Upper lobe of left lung (tissue), 6 donors: ENCODE measurements around the gene FEZ2. TPM values are rescaled to one million over a fixed set of nuclear protein-coding genes. Genes with fewer than 3 reads are reported as not detected.

ENCODE experiments used
- ATAC-seq, 2 donors: fragments of 200-7000 bp; cut with Tn5 transposase; one replicate each; pipeline ENCODE4 v1.9.1; 2022; ENCODE audit warnings: mild to moderate bottlenecking in 2 of 2, moderate library complexity in 2 of 2; ENCODE audit not compliant: low FRiP score in 2 of 2
- DNase-seq, 2 donors: peaks; one replicate each; pipeline ENCODE4 v3.0.0-alpha.2; 2019 to 2020
- H3K27ac ChIP-seq, 4 donors: fragments of 200-600 bp; sonication (generic); one replicate each; pipeline ENCODE4 v1.5.1; 2016 to 2019
- H3K27me3 ChIP-seq, 4 donors: fragments of 200-600 bp; sonication (generic); one replicate each; pipeline ENCODE4 v1.5.1; 2017 to 2019
- H3K36me3 ChIP-seq, 4 donors: fragments of 200-600 bp; sonication (generic); one replicate each; pipeline ENCODE4 v1.5.1; 2016 to 2019
- H3K4me1 ChIP-seq, 4 donors: fragments of 200-600 bp; sonication (generic); one replicate each; pipeline ENCODE4 v1.5.1; 2018 to 2019
- H3K4me3 ChIP-seq, 4 donors: fragments of 200-600 bp; sonication (generic); one replicate each; pipeline ENCODE4 v1.5.1; 2017 to 2019; ENCODE audit warnings: mild to moderate bottlenecking in 2 of 4, moderate library complexity in 1 of 4
- H3K9me3 ChIP-seq, 4 donors: fragments of 200-600 bp; sonication (generic); one replicate each; pipeline ENCODE4 v1.5.1; 2018 to 2019
- EP300 ChIP-seq, 4 donors: sonication (generic); formaldehyde crosslinking; IDR thresholded peaks; one replicate each; pipeline ENCODE4 v1.5.1; 2017; ENCODE audit warnings: antibody characterized with exemption in 4 of 4, control low read depth in 2 of 4
- POLR2A ChIP-seq, 4 donors: fragments of 450-650 bp; IDR thresholded peaks; one replicate each; pipeline ENCODE4 v1.5.1; 2016 to 2017; ENCODE audit warnings: antibody characterized with exemption in 4 of 4, mild to moderate bottlenecking in 2 of 4
- POLR2AphosphoS5 ChIP-seq, 2 donors: sonication (generic); formaldehyde crosslinking; IDR thresholded peaks; one replicate each; pipeline ENCODE4 v1.5.1; 2017; ENCODE audit warnings: antibody characterized with exemption in 2 of 2
- WGBS, 2 donors: methylation state at CpG; one replicate each; pipeline ENCODE4 v1.1.5; 2017 to 2018; 5-methylcytosine and 5-hydroxymethylcytosine counted together
- total RNA-seq, 6 donors: library from RNA; depleted of rRNA in 4 of 6; stranded (reverse); fragments of >200 nt in 4 of 6; gene quantifications; one replicate each; pipeline versions ENCODE4 v1.1.0 to v1.2.1, GENCODE V29; 2016 to 2021
- TF ChIP-seq, protein P1 (sequence below), 6 experiments: fragments of 450-650 bp in 4 of 6; fragments of 200-600 bp in 2 of 6; sonication (generic) in 2 of 6; IDR thresholded peaks; one replicate each; pipeline ENCODE4 v1.5.1; 2016 to 2019; ENCODE audit warnings: antibody characterized with exemption in 6 of 6
- donor health status: DM: no; HTN: no; CAD: no; lungs with moderate emphysema.
- donor health status: DM: no; HTN: yes; CAD: no; lungs with severe emphysema.

The FEZ2 gene, protein sequence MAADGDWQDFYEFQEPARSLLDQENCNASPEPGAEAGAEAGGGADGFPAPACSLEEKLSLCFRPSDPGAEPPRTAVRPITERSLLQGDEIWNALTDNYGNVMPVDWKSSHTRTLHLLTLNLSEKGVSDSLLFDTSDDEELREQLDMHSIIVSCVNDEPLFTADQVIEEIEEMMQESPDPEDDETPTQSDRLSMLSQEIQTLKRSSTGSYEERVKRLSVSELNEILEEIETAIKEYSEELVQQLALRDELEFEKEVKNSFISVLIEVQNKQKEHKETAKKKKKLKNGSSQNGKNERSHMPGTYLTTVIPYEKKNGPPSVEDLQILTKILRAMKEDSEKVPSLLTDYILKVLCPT
- 10 to 100 TPM; 38.2 to 81.1 (median 43.1) TPM for total RNA-seq

DNA sequence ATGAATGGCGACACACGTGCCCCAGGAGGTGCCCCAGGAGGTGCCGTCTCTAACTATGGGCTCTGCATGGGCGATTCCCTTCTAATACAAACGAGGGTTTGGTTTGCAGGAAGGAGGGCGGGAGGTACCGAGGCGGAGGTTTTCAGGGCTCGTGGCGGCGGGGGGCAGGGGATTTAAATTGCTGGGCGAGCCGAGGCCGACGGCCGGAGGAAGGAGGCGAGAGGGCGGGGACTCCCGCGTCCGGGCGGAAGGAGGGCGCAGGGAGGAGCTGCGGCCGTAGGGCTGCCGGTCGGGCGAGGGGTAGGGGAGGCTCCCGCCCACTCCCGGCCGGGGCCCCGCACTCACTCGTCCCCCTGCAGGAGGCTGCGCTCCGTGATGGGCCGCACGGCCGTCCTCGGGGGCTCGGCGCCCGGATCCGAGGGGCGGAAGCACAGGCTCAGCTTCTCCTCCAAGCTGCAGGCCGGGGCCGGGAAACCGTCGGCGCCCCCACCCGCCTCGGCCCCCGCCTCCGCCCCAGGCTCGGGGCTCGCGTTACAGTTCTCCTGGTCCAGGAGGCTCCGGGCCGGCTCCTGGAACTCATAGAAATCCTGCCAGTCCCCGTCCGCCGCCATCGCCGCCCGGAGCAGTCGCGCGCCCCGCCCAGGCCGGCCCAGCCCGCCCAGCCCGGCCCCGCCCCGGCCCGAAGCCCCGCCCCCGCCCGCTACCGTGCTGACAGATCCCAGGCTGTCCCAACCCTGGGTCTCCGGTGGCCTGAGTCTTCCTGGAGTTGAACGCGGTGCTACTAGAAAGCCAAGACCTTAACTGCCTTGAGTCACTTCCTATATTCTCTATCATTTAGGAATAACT is at the start of gene FEZ2:
FEZ2 (minus strand) TSS at position 637 of the 846 bp plus-strand sequence; CDS start at position 611, 26 bp downstream.
- Histone ChIP-seq H3K36me3 (no peaks in the 10 kb centered on the region), H3K4me1 (peaks cover 18 to 27% (median 20%) of the 10 kb centered on the region in 4 donors), H3K27me3 (no peaks in the 10 kb centered on the region), H3K27ac (peak within 1 kb of the TSS; percentile 94 to 98 (median 97)), H3K9me3 (no peaks in the 10 kb centered on the region), H3K4me3 (peak within 1 kb of the TSS; percentile 94 to 100 (median 99))
- no peak for TF ChIP-seq EP300 (IDR thresholded peaks at IDR 0.05)
- TF ChIP-seq POLR2AphosphoS5 (IDR thresholded peaks at IDR 0.05): peak in 1 of 2 donors; percentile 15
- TF ChIP-seq POLR2A (IDR thresholded peaks at IDR 0.05): peak in 2 of 4 donors; percentile 33 to 63
- TF ChIP-seq, protein P1, sequence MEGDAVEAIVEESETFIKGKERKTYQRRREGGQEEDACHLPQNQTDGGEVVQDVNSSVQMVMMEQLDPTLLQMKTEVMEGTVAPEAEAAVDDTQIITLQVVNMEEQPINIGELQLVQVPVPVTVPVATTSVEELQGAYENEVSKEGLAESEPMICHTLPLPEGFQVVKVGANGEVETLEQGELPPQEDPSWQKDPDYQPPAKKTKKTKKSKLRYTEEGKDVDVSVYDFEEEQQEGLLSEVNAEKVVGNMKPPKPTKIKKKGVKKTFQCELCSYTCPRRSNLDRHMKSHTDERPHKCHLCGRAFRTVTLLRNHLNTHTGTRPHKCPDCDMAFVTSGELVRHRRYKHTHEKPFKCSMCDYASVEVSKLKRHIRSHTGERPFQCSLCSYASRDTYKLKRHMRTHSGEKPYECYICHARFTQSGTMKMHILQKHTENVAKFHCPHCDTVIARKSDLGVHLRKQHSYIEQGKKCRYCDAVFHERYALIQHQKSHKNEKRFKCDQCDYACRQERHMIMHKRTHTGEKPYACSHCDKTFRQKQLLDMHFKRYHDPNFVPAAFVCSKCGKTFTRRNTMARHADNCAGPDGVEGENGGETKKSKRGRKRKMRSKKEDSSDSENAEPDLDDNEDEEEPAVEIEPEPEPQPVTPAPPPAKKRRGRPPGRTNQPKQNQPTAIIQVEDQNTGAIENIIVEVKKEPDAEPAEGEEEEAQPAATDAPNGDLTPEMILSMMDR (IDR thresholded peaks at IDR 0.05): peak in 1 of 6 experiments; percentile 10
- DNase-seq (peak; percentile 73 to 95), ATAC-seq (peak; percentile 95 to 100)
- WGBS, 2 donors: 0 to 1% methylated on average over 20 to 50 of the region's 81 CpGs

DNA sequence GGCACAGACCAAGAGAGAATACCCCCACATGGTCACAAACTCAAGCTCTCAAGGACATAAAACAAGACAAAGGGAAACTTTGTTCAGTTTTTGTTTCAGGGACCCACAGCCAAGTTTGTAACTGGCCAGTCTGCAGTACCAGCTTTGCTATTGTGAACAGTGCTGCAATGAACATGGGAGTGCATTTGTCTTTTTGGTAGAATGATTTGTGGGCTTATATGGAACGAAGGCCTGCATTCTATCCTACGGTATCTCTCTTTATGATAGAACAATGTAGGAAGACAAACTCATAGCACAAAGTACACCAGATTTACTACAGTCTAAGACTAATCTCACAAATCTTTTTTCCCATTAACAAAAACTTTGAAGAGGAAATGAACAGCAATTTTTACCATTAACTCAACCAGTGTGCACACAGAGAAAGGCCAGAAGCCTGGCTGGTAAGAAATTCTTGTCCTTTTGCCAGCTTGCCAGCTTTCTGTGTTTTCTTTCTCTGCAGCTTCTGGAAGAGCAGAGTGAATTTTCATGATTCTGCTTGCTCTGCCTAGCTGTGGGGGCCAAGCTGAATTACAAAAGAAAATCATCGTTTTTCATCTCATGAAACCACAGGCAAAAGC is 37.1 kb upstream of the FEZ2 start:
- no peaks in the 10 kb centered on the region for H3K36me3 ChIP-seq
- ATAC-seq (no peak), DNase-seq (no peak)
- no peaks in the 10 kb centered on the region for H3K27me3 ChIP-seq
- no peaks in the 10 kb centered on the region for H3K4me1 ChIP-seq
- WGBS, 2 donors: 92 to 94% methylated on average over 3 of the region's 3 CpGs
- no peaks in the 10 kb centered on the region for H3K9me3 ChIP-seq
- no peak overlapping the region for H3K27ac ChIP-seq
- no peak overlapping the region for H3K4me3 ChIP-seq
- no peak for TF ChIP-seq POLR2AphosphoS5 (IDR thresholded peaks at IDR 0.05)

DNA sequence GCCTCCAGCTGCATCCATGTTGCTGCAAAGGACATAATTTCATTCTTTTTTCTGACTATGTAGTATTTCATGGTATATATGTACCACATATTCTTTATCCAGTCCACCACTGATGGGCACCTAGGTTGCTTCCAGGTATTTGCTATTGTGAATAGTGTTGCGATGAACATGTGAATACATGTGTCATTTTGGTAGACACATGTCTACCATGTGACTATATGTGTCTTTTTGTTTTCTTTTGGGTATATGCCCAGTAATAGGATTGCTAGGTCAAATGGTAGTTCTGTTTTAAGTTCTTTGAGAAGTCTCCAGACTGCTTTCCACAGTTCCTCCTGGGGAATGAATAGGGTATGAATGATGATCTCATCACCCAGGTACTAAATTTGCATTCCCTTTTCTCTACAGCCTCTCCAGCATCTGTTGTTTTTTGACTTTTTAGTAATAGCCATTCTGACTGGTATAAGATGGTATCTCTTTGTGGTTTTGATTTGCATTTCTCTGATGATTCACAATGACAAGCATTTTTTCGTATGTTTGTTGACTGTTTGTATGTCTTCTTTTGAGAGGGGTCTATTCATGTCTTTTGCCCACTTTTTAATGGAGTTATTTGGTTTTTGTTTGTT is 35.6 kb upstream of the FEZ2 start:
- 86 to 89% methylated on average over 2 of the region's 2 CpGs for WGBS, 2 donors
- H3K9me3 ChIP-seq: no peaks in the 10 kb centered on the region
- H3K4me3 ChIP-seq: no peak overlapping the region
- ATAC-seq (no peak), DNase-seq (no peak)
- no peaks in the 10 kb centered on the region for H3K36me3 ChIP-seq
- H3K27me3 ChIP-seq: no peaks in the 10 kb centered on the region
- TF ChIP-seq, protein P1 (IDR thresholded peaks at IDR 0.05): no peak
- TF ChIP-seq POLR2AphosphoS5 (IDR thresholded peaks at IDR 0.05) (no peak), POLR2A (IDR thresholded peaks at IDR 0.05) (no peak), EP300 (IDR thresholded peaks at IDR 0.05) (no peak)
- H3K27ac ChIP-seq: no peak overlapping the region
- no peaks in the 10 kb centered on the region for H3K4me1 ChIP-seq

DNA sequence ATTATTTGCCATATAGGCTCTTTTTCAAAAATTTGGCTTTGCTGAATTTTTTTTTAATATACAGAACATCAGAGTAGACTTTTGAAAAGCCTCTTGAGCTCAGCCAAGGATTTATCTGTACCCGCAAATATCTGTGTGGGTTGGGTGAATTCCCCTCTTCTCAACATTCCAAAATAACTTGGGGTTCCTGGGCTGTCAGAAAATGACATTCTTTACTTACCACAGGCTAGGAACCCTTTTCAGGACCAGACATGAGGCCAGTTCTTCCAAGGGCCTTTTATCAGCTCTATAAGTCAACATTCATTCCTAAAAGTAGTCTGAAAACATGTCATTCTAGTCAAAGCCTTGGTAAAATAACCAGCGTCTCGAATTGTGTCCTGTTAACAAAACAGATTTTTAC is 28.8 kb upstream of the FEZ2 start:
- no peaks in the 10 kb centered on the region for H3K4me1 ChIP-seq
- WGBS, 2 donors: 78 to 85% methylated on average over 3 of the region's 3 CpGs
- TF ChIP-seq POLR2A (IDR thresholded peaks at IDR 0.05) (no peak), POLR2AphosphoS5 (IDR thresholded peaks at IDR 0.05) (no peak), EP300 (IDR thresholded peaks at IDR 0.05) (no peak)
- TF ChIP-seq, protein P1 (IDR thresholded peaks at IDR 0.05): no peak
- peaks cover 0 to 15% (median 6%) of the 10 kb centered on the region in 4 donors for H3K9me3 ChIP-seq
- no peaks in the 10 kb centered on the region for H3K27me3 ChIP-seq
- no peaks in the 10 kb centered on the region for H3K36me3 ChIP-seq
- ATAC-seq (no peak), DNase-seq (no peak)
- H3K27ac ChIP-seq: no peak overlapping the region
- H3K4me3 ChIP-seq: no peak overlapping the region
